Stimulated activated CD8-positive, alpha-beta memory T cell treated with anti-CD3 and anti-CD28 coated beads, Interleukin-12 subunit alpha, Interleukin-12 subunit beta, amount 100 ng/mL, for 1 hour (primary cell): Measurements from ENCODE around the gene MUC6.

Experiments used
- DNase-seq: peaks from one replicate; pipeline ENCODE4 v3.0.0-alpha.2; 2020; ENCODE audit warnings: low read depth

Gene MUC6

DNA sequence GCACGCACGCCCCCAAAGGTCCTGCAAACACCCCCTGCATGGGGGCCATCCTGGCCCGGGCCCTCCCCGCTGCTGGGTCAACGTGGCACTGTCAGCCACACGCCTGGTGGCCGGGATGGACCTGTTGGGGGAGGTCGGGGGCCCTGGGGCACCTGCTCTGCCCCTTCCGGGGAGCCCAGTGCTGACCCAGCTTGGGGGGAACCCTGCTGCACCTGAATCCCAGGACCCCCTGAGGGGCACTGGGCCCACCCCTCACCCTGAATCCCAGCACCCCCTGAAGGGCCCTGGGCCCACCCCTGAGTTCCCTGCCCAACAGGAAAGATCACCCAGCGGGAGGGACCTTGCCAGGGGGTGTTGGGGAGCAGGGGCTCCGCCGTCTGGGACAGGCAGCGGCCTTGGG, 413 bp upstream of the MUC6 start:
- no peak for DNase-seq

DNA sequence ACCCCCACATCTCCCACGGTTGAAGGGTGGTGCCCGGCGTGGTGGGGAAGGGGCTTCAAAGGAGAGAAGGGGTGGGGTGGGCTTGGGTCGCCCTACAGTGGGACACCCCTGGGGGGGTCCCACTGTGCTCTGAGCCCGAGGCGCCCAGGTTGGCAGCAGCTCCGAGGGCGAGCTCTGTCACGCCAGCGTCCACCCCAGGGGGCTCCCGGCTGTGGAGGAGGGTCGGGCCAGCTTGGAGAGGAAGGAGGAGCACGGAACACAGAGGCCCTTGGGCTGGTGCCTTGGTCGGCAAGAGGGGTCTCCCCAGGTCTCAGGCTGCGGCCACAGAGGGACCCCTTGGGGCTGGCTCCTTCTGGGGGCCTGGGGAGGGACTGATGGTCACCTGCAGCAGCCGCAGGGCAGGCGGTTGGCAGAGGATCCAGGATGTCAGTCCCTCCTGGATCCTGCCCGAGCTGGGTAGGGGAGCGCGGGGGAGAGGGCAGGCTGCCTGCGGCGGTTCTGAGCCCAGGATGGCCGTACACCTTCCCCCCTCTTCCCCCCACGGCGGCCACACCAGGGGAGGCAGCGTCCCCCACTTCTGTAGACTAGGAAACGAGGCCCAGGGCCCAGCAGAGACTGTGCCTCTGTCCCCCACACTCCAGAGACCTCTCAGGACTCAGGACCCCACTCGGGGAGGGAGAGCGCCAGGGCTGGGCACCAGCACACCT, 788 bp downstream of the MUC6 start:
- no peak for DNase-seq

DNA sequence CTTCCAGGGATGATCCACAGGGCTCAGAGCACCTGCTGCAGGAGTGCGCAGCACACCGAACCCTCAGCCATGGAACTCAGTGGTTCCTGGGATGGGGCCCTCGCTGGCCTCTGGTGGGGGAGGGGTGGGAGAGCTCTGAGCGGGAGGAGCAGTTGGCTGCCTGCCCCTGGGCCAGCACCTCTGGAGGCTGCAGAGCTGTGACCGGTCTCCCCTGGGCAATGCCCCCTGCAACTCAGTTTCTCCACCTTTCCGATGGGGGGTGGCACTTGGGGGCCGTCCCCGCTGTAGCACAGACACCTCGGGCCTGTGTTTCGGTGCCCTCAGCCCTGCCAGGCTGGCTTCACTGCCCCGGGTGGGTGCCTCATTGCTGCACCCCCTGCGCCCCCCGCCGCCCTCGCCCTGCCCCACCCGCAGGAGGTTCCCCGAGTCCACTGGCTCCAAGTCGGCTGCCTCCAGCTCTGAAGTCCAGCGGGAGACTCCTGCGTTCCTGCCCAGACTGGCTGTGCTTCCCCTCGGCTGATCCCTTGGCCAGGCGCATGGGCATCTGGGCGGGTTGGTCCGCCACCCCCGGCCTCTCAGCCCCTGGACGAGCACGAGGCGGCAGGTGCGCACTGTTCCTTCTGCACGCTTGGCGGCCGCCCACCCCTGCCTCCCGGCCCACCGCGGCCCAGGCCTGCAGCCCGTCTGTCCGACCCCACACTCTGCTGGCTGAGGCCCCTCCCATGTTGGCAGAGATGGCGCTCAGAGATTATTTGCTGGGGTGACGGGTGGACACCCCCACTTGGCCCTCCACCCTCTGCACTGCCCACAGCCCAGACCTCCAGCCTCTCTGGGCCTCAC, 1.8 kb downstream of the MUC6 start:
- DNase-seq: no peak

DNA sequence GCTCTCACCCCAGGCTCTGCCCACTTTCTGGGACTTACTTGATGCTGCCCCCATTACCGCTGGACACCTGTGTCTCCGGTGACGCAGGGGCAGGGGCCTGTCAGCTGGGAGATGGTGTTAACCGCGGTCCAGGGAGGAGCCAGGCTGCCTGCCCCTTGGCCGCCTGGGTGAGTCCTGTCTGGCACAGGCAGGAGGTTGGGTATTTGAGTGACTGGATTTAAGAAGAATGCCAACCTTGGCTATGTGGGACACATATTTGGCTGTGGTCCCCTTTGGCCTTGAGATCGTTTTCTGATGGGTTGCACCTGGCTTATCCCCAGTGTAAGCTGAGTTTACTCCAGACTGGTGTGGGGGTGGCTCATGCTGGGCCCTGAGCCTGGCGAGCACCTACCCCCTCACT, 2.5 kb downstream of the MUC6 start:
- DNase-seq: no peak

DNA sequence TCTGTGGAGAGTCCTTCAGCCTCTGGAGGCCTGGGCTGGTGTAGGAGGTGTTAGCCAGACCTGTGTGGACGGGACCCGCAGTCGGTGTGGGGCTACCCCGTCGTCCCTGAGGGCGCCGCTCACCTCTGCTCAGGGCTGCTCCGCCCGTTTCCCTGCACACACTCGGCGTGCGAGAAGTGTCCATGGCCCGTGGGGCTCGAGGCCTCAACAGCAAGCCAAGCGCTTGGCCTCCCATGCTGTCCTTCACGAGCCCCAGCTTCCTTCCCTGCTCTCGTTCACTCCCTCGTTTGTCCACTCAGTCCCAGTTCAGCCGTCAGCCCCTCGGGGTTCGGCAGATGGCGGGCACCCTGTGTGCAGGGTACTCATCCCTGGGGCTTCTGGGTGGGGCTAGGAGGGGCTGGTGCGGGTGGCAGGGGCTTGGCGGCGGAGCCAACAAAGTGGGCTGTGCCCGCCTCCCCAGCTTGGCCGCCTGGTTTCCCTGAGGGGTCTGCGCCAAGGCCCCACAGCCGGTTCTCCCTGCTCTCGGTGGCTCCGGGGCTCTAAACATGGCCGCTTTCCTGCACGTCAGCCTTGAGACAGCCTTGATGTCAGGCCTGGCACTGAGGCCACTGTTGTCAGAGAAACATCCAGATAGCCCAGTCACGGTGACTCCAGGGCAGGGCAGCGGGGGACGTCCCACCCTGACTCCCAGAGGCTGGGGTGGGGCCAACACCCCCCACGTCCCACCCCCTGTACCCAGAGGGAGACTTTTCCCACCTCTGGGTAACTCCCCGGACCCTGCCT, 3.3 kb downstream of the MUC6 start:
- no peak for DNase-seq

DNA sequence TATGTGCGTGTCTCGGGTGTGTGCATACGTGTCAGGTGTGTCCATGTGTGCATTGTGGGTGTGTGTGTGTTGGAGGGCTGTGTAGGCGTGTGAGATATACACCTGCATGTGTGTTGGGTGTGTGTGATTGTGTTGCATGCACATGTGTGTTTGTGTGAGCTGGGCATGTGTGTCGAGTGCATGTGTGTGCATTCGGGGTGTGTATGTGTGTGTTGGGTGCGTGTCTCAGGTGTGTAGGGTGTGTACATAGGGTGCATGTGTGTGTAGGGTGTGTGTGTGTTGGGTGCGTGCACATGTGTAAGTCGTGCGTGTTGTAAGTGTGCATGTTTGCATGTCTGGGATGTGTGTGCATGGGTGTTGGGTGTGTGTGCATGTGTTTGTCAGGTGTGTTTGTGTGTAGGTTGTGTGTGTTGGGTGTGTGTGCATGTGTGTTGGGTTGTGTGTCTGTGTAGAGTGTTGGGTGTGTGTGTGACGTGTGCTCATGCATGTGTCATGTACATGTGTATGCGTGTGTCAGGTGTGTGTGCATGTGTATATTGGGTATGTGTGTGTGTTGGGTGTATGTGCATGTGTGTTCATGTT, 4.1 kb downstream of the MUC6 start:
- DNase-seq: no peak

DNA sequence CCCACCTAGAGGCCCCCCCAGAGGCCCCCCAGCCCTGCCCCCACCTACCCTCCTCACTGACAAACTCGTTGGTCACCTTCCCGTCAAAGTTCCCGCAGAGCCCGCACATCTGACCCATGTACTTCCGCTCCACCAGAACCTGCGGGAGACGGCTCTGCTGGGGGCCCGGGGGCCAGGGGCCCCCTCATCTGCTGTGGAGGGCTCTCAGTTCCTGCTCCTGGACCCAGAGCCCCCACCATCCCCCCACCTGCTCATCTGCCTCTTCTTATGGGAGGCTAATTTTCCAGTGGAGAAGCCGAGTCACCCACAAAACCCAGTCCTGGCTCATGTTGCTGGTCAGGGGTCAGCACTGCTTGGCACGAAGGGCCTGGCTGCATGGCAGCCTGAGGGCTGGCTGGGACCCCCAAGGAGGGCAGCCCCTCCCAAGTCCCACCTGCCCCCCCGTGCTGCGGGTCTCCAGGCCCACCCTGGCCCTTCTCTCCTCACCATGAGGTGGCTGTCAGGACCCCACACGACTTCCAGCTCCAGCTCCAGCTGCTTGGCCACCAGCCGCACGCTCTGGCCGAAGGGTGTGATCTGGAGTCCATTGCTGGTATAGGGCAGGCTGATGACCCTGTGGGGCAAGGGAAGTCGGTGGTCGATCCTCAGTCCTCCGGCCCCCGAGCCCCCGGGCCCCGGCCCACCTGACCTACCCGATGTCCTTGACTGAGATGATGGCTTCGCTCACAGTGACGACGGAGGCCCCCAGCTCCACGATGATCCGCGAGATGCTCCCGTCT, 5.2 kb downstream of the MUC6 start:
- DNase-seq: no peak

DNA sequence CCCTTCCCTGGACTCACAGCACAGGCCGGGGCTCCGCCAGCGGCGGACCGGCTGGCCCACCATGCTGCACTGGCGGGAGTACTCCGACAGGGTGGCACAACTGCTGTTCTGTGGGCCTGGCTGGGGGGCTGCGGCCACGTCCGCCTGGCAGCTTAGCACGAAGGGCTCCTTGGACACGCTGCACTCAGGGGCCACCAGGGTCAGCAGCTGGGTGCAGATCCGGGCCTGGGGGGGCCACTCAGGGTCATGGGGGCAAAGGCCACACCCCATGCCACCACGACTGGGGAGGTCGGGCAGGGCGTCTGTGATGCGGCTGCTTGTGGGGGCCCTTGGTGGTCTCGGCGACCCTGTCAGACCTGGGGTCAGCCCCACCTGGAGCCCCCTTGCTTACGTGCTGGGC, 6.0 kb downstream of the MUC6 start:
- no peak for DNase-seq

DNA sequence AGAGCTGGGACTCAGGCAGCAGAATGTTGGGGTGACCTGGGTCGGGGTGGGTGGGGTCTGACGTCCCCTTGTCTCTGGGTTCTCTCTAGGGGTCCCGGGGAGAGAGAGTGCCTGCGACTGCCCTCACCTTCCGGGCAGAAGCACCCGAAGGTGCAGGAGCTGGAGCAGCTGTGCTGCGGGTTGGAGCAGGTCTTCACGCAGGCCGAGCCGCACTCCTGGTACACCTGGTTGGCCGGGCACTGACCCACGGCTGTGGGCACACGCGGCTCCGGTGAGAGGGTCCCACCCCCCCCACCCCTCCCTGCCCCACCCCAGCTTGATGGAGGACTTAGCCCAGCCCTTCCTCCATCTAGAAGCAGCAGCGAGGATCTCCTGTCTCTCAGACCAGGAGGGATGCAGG, 6.4 kb downstream of the MUC6 start:
- DNase-seq: no peak

DNA sequence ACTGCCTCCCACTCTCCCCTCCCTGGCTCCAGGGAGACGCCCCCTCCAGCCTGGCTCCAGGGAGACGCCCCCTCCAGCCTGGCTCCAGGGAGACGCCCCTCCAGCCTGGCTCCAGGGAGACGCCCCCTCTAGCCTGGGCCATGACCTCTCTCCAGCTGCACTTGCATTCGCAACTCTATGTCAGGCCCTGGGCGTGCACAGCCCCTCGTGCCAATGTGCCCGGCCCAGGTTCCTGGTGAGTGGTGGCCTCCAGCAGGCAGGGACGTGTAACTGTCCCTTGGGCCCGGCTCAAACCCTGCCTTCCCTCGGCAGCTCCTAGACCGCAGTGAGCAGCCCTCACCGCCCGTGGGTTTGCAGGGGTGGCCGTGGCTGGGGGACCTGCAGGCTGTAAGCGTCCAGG, 6.9 kb downstream of the MUC6 start:
- no peak for DNase-seq

DNA sequence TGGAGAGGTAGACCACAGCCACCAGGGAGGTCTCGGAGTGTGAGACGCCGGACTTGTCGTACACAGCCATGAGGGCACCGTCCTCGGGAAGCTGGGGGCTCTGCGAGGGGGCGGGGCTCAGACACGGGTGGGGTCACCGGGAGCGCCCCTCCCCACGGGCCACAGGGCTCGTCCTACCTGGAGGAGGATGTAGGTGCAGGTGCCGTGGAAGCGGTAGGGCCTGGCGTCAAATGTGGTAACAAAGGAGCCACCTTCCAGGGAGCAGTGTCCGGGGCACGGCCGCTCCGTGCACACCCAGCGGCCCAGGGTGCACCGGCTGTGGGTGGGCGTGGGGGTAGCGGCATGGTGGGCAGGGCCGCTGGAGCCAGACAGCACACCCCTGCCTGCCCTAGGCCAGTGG, 7.5 kb downstream of the MUC6 start:
- no peak for DNase-seq

DNA sequence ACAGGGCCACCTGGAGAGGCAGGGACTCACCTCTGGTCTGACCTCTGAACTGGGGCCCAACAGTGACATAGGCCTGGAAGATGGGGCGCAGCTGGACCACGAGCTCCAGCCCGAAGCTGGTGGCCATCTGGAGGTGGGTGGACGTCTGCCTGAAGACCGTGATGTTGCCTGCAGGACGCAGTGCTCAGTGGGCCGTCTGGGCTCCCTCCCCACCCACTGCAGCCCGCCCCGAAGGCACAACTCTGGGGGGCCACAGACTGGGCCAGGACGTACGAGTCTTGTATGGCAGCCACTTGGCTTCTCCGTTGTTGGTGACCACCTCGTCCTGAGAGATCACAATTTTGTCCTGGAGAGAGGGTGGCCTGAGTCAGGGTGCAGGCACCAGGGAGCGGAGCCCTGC, 7.9 kb downstream of the MUC6 start:
- no peak for DNase-seq

DNA sequence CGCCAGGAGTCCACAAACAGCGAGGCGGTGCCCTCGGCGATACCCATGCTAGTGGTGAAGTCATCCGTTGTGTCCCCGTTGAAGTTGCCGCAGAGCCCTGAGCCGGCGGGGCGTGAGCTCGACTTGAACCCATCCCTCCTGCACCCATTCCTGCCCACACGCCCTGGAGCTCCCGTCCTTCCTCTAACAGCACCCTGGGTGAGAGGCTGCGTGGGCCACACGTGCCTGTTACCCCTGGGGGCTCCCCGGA, 8.3 kb downstream of the MUC6 start:
- DNase-seq: no peak

DNA sequence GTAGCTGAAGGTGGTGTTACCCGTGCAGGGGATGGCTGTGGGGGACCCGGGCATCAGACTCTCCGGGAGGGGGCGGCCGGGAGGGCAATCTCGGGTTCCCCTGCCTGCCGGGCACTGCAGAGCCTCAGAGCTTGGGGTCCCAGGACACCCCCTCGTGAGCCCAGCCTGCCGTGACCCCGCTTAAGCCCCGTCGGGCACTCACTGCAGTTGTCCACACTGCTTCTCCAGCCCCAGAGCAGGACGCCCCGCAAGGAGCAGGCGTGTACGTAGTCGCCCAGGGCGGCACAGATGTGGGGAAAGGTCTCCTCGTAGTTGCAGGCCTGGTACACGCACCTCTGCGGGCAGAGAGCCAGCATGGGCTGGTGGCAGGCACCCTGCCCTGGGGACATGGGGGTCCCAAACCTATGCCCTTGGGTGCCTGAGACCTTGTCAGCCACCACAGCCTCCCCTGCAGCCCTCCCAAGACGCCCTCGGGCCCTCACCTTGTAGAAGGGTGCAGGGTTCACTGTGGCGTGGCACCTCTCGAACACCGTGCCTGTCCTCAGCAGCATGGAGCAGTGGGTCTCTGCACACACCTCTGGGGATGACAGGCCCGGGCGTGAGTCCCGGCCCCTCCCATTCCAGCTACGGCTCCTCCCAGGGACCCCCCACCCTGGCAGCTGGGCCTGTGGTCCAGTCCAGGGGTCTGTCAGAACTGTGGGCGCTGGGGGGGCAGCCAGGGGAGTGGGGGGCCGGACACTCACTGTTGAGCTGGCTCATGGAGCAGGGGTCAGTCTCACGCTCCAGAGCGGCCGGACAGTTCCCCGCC, 8.8 kb downstream of the MUC6 start:
- no peak for DNase-seq

DNA sequence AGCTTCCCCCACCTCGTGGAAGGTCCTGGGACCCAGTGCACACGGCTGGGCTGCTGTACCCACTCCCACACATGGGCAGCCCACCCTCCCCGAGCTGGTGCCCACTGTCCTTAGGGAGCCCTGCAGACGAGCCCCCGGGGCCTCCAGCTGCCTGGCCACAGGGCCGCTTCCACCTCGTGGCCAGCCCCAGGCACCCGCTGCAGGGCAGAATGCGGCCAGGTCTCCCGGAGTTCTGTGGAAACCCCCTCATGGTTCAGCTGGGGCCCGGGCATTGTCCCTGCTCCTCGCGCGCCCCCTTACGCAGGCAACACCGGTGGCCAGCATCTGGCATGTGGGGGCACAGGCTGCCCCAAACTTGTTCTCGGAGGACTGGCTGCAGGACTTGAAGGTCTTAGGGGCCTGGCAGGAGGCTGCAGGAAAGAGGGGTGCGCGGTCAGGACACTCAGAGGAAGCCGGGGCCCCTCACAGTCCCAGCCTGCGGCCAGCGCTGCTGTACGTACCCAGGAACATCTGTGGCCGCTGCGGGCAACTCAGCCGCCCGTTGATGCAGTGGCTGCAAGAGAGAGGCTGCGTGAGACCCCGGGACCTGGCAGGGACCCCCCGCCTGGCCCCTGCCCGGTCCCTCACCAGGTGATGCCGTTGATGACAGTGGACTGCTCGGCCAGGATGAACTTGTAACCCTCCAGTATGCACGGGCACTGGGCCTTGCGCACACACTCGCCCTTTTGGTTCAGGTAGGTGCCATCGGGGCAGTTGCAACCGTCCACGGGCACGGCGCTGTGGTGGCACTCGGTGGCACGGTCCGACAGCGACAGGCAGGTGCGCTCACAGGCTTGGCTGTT, 9.7 kb downstream of the MUC6 start:
- no peak for DNase-seq

DNA sequence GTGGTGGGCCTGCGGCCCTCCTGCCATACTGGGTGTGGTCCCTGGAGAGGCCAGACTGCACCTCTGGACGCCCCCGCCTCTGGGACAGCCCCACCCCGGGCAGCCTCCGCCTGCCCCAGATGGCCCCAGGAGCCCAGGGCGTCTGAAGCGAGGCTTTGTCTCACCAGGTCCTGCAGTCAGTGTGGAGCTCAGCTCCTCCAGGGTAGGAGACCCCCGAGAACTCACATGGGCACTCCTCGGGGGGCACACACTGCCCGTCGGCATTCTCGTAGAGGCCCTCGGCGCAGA, 10.4 kb downstream of the MUC6 start:
- DNase-seq: no peak

DNA sequence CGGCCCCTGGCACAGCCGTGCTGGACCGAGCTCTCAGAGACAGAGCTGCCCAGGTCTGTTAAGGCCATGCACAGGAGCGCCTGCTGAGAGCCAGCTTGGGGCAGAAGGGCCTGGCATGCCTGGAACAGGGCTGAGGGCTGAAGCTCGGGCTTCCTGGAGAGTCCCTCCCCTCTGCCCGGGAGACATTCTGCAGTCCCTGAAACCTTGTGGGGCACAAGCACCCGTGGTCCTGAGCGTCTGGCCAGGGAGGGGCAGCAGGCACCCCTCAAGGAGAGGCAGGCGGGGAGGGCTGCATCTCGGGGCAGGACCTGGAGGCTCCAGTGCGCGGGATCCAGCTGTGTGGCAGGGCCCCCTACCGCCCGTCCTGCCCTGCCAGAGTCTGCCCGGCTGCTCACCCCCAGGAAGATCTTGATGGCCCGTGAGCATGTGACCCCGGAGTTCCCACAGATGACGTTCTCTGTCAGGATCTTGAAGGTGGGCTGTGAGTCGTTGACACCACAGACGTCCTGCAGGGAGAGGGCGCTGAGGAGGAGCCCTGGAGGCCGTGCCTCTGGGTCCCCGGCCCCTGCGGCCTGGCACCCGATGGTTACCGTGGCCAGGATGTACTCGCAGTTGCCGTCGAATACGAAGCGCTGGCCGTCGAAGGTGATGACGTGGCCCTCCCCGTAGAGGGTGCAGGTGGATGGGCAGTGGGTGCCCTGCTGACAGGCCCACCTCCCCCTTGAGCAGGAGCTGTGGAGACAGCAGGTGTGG, 10.9 kb downstream of the MUC6 start:
- no peak for DNase-seq

DNA sequence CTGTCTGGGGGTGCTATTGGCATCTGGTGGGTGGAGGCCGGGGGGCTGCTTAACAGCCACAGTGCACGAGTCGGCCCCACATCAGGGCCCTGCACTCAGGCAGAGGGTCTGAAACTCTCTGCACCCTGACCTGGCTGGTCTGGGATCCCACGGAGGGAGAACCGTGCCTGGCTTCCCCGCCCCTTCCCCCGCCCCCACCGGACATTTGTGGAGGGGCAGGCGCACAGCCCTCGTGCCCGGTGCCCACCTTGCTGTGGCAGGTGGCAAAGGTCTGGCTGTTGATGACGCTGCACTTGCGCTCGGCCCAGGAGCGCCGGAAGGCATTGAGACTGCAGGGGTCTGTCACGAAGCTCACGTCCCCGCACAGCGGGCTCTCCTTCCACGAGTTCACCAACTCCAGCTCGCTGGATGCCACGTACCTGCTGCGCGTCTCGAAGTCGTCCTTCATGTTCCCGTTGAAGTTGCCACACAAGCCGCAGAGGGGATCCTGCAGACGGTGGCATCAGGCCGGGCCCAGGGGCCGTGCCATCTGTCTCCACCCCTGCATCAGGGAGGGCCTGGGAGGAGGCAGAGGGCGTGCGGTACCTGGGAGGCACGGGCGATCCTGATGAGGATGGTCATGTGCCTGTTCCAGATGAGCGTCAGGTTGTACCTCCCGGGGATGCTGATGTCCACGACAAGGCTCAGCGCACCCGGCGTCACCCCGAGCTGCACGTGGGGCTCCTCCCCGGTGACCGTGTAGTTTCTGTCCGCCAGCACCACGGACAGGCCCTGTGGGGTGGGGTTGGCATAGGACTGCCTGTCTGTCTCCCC, 11.7 kb downstream of the MUC6 start:
- no peak for DNase-seq
